ENCODE data around the gene COG1.
A peak's percentile ranks its signal among the peaks of the same experiment; 100 is the strongest.

COG1 gene

DNA sequence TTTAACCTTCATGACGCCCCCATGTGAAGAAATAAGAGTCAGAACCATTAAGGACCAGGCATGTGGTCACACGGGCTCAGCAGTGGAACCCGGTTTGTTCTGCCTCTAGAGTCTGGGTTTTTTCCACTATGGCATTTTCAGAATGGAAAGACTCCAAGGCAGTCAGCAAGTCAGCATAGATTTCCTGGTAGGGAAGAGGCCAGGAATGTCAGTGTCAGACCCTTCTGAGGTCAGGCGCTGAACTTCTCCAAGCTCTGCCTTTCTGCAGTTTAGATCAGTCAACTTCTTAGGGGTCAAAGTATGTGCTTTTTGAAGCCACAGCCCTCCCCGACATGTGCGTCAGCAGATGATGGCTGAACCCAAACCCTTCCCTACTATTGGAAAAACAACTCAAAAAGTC, 24.2 kb upstream of the COG1 start:
- DNase-seq (ENCODE audit: low read depth), result no peak

- DNase-seq (ENCODE audit: low read depth), result no peak
Measured at GRCh38 chr17:73170324-73170723, 22.5 kb upstream of the COG1 start.

GRCh38 chr17:73172252-73172651, 20.6 kb upstream of the COG1 start:
- no peak for DNase-seq (ENCODE audit: low read depth)

- DNase-seq (ENCODE audit: low read depth), result no peak
Measured at GRCh38 chr17:73174126-73174525, 18.7 kb upstream of the COG1 start.

DNA sequence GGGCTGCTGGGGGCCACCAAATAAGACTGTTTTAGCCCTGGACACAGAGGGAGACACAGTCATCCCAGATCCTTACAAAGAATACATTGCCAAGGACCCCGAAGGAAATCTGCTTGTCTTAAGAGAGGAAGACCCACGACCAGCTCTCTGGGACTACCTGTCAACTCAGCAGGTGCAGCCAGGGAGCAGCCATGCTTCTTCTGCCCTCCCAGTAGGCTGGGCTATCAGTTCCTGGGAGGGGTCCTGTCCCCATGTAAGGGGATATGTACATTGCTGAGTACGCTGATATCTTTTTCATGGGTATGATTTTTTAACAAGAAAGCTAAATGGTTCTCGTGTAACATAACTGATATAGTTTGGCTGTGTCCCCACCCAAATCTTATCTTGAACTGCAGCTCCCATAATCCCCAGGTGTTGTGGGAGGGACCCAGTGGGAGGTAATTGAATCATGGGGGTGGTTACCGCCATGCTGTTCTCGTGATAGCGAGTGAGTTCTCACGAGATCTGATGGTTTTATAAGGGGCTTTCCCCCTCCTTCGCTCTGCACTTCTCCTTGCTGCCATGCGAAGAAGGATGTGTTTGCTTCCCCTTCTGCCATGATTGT, 16.8 kb upstream of the COG1 start:
- no peak for DNase-seq (ENCODE audit: low read depth)

DNA sequence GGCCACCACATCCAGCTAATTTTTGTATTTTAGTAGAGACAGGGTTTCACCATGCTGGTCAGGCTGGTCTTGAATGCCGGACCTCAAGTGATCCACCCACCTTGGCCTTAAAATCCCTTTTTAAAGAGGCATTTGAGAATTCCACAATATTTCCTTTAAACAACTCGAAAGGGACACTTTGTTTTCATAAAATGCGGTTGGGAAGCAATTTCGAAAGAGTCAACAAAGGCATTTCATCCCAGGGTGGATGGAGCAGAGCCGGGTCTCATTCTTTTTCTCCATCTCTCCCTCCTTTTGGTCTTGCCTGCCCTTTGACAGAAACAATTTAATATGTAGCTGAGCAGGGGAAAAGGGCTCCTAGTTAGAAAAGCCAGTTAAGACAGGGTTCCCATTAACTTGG, 13.5 kb upstream of the COG1 start:
- DNase-seq (ENCODE audit: low read depth), result no peak

GRCh38 chr17:73179878-73180277, 13.0 kb upstream of the COG1 start:
- DNase-seq (ENCODE audit: low read depth), result no peak

GRCh38 chr17:73182616-73183310, 10.1 kb upstream of the COG1 start:
- no peak for DNase-seq (ENCODE audit: low read depth)

GRCh38 chr17:73184136-73184993, 8.5 kb upstream of the COG1 start:
- no peak for DNase-seq (ENCODE audit: low read depth)

DNA sequence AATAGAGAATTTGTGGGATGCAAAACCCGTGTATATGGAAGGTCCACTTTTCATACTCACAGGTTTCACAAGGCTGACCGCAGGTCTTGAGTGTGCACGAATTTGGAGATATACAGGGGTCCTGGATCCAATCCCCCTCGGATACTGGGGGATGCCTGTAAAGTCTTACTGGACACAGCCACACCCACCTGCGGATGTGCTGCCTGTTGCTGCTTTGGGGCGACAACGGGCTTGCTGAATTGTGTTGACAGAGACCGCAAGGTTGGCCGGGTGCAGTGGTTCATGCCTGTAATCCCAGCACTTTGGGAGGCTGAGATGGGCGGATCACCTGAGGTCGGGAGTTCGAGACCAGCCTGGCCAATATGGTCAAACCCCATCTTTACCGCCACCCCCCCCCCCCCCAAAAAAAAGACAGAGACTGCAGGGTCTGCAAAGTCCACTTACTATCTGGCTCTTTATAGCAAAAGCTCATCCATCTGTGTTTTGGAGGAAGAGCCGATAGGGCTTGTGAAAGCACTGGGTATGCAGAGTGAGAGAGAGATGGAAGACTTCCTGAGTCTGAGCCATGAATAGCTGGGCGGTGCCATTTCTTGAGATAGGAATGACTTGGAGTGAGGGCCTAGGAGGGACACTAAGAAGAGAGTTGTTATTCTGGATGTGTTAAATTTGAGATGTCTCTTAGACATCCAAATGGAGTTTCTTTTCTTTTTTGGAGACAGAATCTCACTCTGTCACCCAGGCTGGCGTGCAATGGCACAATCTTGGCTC, 6.4 kb upstream of the COG1 start:
- no peak for DNase-seq (ENCODE audit: low read depth)

DNA sequence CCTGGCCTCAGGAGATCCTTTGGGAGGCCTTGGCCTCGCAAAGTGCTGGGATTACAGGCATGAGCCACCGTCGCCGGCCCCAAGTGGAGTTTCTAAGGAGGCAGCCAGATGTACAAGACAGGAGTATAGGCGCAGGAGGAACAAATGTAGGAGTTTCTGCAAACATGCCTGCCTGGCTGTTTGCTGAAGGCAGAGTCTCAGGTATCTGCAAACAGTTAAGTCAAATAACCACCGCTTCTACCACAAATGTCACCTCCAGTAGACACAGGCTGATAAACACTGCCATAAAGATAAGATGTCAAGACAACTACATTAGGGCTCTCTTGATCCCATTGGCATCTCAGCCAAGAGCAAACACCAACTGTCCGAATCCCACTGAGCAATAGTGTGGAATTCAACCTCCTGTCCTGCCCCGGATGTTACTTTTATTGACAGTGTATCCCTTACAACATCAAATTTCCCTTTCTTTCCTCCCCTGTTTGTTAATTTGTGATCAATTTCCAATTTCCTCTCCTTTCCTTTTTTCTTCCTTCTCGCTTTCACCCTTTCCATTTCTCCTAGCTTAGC, 5.6 kb upstream of the COG1 start:
- DNase-seq (ENCODE audit: low read depth), result no peak

DNA sequence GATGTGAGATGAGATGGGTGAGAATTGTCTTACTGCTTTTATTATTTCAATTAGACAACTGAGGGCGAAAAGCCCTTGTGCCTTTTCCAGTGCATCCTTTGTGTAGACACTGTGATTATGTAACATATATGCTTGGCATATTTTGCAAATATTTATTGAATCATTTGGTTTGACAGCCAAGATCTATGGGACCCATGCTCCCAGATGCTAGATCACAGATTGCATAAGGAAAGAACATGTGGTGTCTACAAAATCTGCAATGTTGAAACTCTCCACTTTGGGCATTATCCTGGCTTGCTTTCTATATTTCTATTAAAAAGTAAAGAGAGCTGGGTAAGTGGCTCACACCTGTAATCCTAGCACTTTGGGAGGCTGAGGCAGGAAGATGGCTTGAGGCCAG, 4.8 kb upstream of the COG1 start:
- no peak for DNase-seq (ENCODE audit: low read depth)

GRCh38 chr17:73189417-73190099, 3.3 kb upstream of the COG1 start:
- no peak for DNase-seq (ENCODE audit: low read depth)

DNA sequence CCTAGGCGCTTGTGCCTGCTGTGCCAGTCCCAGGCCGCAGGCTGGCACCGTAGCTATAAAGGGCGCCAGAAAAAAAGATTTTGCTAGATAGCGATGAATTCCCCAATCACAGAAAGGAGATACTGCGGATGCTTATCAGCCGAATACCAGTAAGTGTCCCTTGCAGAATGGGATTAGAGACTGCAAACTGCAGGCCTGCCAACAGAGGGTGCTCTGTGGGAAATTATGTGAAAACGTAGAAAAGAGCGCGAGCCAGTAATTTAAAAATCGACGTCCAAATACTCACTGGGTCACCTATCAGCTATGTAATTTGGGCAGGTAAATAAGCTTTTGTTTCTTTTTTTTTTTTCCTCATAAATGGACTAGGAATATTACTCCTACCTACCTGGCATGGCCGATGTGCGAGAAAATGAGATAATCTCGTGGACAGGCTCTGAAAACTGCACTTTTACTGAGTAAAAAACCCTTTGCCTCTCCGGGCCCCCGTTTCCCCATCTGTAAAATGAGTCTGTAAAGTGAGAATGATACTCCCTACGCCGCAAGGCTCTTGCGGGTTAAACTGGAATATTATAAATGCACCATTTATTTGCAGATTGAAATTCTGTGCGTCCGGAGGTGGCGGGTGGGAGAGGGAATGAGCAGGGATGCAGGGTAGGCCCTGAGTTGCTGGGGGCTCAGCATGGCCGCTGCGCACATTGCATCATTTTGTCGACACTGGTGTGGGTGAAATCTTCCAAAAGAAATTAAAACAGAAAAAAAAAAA, 1.2 kb upstream of the COG1 start:
- DNase-seq (ENCODE audit: low read depth), result peak; percentile 31

- DNase-seq (ENCODE audit: low read depth), result peak; percentile 39
Measured at GRCh38 chr17:73192206-73192893, 505 bp upstream of the COG1 start.

DNA sequence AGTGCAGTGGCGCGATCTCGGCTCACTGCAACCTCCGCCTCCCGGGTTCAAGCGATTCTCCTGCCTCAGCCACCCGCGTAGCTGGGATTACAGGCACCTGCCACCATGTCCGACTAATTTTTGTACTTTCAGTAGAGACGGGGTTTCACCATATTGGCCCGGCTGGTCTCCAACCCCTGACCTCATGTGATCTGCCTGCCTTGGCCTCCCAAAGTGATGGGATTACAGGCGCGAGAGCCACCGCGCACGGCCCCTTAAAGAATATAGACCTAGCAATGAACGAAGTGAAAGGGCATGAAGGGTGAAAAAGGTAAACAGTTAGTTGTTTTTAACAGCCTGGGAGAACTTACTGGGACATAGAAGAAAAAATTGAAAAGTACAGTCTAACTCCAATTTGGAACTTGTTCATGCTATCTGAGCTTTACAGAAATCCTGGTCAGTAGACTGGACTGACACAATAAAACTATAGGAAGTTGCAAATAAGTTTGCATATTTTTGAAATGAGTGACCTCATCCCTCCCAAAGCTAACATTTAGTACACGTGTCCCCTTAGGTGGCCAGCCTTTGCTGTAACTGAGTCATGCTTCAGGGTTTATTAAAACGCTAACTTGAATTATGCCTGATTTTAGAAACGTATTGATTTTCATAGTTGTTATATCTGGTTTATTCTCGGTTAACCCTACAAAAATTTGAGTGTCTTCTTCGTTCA, 1.8 kb downstream of the COG1 start:
- peak; percentile 67 for DNase-seq (ENCODE audit: low read depth)

DNA sequence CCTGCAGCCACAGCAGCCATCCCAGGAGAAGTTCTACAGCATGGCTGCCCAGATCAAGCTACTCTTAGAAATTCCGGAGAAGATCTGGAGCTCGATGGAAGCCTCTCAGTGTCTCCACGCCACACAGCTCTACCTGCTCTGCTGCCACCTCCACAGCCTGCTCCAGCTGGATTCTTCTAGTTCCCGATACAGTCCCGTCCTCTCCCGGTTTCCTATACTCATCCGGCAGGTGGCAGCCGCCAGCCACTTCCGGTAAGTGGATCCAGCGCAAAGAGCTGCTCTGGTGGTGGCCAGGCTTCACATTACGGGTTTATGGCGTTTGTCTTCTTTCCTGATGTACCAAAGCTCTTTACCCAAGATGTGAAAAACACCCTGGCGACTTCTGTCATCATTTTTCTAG, 3.6 kb downstream of the COG1 start:
- DNase-seq (ENCODE audit: low read depth), result no peak

DNA sequence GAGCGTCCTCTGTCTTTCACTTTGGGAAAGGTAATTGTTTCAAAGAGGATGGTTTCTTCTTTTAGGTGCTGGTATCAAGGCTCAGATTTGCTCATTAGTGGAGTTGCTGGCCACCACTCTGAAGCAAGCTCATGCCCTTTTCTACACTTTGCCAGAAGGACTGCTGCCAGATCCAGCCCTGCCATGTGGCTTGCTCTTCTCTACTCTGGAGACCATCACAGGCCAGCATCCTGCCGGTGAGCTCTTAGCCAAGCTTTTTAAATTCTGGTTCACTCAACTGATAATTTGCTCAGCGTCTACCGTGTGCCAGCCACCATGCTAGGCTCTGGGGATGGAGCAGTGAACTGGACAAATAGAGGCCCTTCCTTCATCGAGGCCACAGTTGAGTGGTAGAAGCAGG, 4.3 kb downstream of the COG1 start:
- no peak for DNase-seq (ENCODE audit: low read depth)

DNA sequence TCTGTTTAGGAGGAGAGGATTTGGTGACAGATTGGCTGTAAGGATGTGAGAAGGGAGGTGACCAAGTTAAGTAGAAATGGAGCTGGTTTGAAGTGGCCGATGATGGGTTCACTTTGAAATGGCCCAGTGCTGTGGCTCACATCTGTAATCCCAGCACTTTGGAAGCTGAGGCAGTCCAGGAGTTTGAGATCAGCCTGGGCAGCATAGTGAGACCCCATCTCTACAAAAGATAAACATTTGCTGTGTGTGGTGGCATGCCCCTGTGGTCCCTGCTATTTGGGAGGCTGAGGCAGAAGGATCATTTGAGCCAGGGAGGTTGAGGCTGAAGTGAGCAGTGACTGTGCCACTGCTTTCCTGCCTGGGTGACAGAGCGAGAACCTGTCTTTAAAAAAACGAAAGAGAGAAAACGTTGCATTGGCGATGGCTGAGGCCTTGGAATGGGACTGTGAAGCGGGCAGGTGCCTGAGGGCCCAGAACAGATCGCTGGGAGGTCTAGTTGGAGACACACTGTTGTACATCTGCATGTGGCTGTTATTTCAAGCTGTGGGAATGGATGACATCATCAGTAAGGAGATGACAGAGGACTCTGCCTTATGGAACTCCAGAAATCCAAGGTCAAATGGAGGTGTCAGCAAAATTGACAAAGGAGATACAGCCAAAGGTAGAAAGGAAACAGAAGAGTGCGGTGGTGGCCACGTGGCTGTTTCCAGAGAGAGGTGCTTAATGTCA, 5.5 kb downstream of the COG1 start:
- DNase-seq (ENCODE audit: low read depth), result no peak

All from HS-5 (cell line).